GM18507 (cell line): ENCODE measurements around the gene PPP2R2C.

Source experiments
- DNase-seq: peaks from one replicate; pipeline ENCODE4 v3.0.0; 2011; ENCODE audit warnings: low read depth; ENCODE audit not compliant: insufficient read length; ENCODE audit errors: extremely low spot score
- FAIRE-seq: peaks from 2 replicates; lab custom pipeline; 2011; peaks lifted over from hg19 to GRCh38; lab: Jason Lieb, UNC

Gene PPP2R2C

GRCh38 chr4:6452116-6452896 is 20.1 kb downstream of the PPP2R2C start:
- no peak for DNase-seq
- FAIRE-seq, result no peak

- FAIRE-seq, result no peak
- no peak for DNase-seq
Measured at GRCh38 chr4:6451309-6451708, 21.1 kb downstream of the PPP2R2C start.

GRCh38 chr4:6450709-6451108 is 21.7 kb downstream of the PPP2R2C start:
- DNase-seq (no peak), FAIRE-seq (no peak)

GRCh38 chr4:6449746-6450369 is 22.6 kb downstream of the PPP2R2C start:
- DNase-seq (no peak), FAIRE-seq (no peak)

- DNase-seq, result no peak
- no peak for FAIRE-seq
Measured at GRCh38 chr4:6449335-6449734, 23.1 kb downstream of the PPP2R2C start.

GRCh38 chr4:6448476-6449170 is 23.8 kb downstream of the PPP2R2C start:
- FAIRE-seq, result no peak

GRCh38 chr4:6447672-6448171 is 24.7 kb downstream of the PPP2R2C start:
- FAIRE-seq (no peak), DNase-seq (no peak)

More at GRCh38 chr4:6448476-6449170, 23.8 kb downstream of the PPP2R2C start:
- no peak for DNase-seq

GRCh38 chr4:6446538-6447451 is 25.6 kb downstream of the PPP2R2C start:
- no peak for DNase-seq
- FAIRE-seq, result no peak

- DNase-seq, result no peak
- FAIRE-seq, result no peak
Measured at GRCh38 chr4:6446130-6446482, 26.3 kb downstream of the PPP2R2C start.

GRCh38 chr4:6445403-6446129 is 26.8 kb downstream of the PPP2R2C start:
- DNase-seq, result no peak
- no peak for FAIRE-seq

GRCh38 chr4:6444582-6444981 is 27.8 kb downstream of the PPP2R2C start:
- DNase-seq (no peak), FAIRE-seq (no peak)

- DNase-seq (no peak), FAIRE-seq (no peak)
Measured at GRCh38 chr4:6443035-6444023, 29.1 kb downstream of the PPP2R2C start.

GRCh38 chr4:6442555-6442954 is 29.9 kb downstream of the PPP2R2C start:
- FAIRE-seq, result no peak
- DNase-seq, result no peak

- FAIRE-seq, result no peak
- no peak for DNase-seq
Measured at GRCh38 chr4:6441758-6442157, 30.7 kb downstream of the PPP2R2C start.

GRCh38 chr4:6441202-6441582 is 31.2 kb downstream of the PPP2R2C start:
- no peak for DNase-seq
- no peak for FAIRE-seq

- FAIRE-seq (no peak), DNase-seq (no peak)
Measured at GRCh38 chr4:6440506-6441201, 31.8 kb downstream of the PPP2R2C start.

GRCh38 chr4:6439120-6439762 is 33.2 kb downstream of the PPP2R2C start:
- FAIRE-seq (no peak), DNase-seq (no peak)
